Ishikawa (cell line): ENCODE results near the gene ITPA.

Experiments
- CEBPB ChIP-seq: IDR thresholded peaks from 2 replicates; pipeline ENCODE4 v1.6.1; 2012
- EGR1 ChIP-seq: IDR thresholded peaks from 2 replicates; pipeline ENCODE4 v1.6.1; 2012
- NFIC ChIP-seq: IDR thresholded peaks from 2 replicates; pipeline ENCODE4 v1.6.1; 2012
- TAF1 ChIP-seq: IDR thresholded peaks from 2 replicates; pipeline ENCODE4 v1.6.1; 2012; ENCODE audit warnings: low read depth, mild to moderate bottlenecking
- TCF12 ChIP-seq: IDR thresholded peaks from 2 replicates; pipeline ENCODE4 v1.6.1; 2012; ENCODE audit warnings: low read depth
- TEAD4 ChIP-seq: IDR thresholded peaks from 2 replicates; pipeline ENCODE4 v1.6.1; 2012
- YY1 ChIP-seq: IDR thresholded peaks from 2 replicates; pipeline ENCODE4 v1.6.1; 2012; ENCODE audit warnings: low read depth
- ZBTB7A ChIP-seq: IDR thresholded peaks from 2 replicates; pipeline ENCODE4 v1.6.1; 2012; ENCODE audit warnings: low read depth

- TF ChIP-seq TEAD4, result no peak
- no peak for TF ChIP-seq TAF1
- no peak for TF ChIP-seq YY1
- no peak for TF ChIP-seq TCF12
- TF ChIP-seq EGR1, result no peak
- TF ChIP-seq NFIC, result no peak
- TF ChIP-seq CEBPB, result no peak
- no peak for TF ChIP-seq ZBTB7A
Observed at GRCh38 chr20:3163099-3164042, 45.9 kb upstream of the ITPA start.
